Immature natural killer cell (primary cell): ENCODE measurements around the gene ALDH3B2. TPM values are rescaled to one million over a fixed set of nuclear protein-coding genes. Genes with fewer than 3 reads are reported as not detected.

Source experiments
- DNase-seq, 3 donors: peaks; one replicate each; pipeline ENCODE4 v3.0.0; 2022; ENCODE audit warnings: mixed read lengths in 1 of 3
- H3K27ac Mint-ChIP-seq, 6 donors: one replicate each; pipeline ENCODE4 v1.8.0; 2020; ENCODE audit warnings: mixed read lengths in 6 of 6, mild to moderate bottlenecking in 5 of 6, inconsistent platforms in 4 of 6, moderate library complexity in 3 of 6
- H3K27me3 Mint-ChIP-seq, 3 donors: one replicate each; pipeline ENCODE4 v1.8.0; 2020 to 2021; ENCODE audit warnings: low read depth in 3 of 3, mild to moderate bottlenecking in 3 of 3, mixed read lengths in 3 of 3, moderate library complexity in 3 of 3, inconsistent platforms in 1 of 3
- H3K36me3 Mint-ChIP-seq, 3 donors: one replicate each; pipeline ENCODE4 v1.8.0; 2020; ENCODE audit warnings: mixed read lengths in 3 of 3, inconsistent platforms in 2 of 3, mild to moderate bottlenecking in 2 of 3
- H3K4me1 Mint-ChIP-seq, 2 donors: one replicate each; pipeline ENCODE4 v1.8.0; 2020; ENCODE audit warnings: inconsistent platforms in 2 of 2, mild to moderate bottlenecking in 2 of 2, mixed read lengths in 2 of 2, moderate library complexity in 1 of 2
- H3K4me3 Mint-ChIP-seq, 5 donors: one replicate each; pipeline ENCODE4 v1.8.0; 2020; ENCODE audit warnings: mild to moderate bottlenecking in 5 of 5, mixed read lengths in 5 of 5, inconsistent platforms in 3 of 5, moderate library complexity in 3 of 5
- H3K9me3 Mint-ChIP-seq, 6 donors: one replicate each; pipeline ENCODE4 v1.8.0; 2020; ENCODE audit warnings: mild to moderate bottlenecking in 6 of 6, mixed read lengths in 6 of 6, inconsistent platforms in 4 of 6, moderate library complexity in 3 of 6
- polyA plus RNA-seq, 3 donors: library from polyadenylated mRNA; unstranded; fragments of 300-500 nt; fragmentation: Illumina TruSeq; gene quantifications; one replicate each; pipeline ENCODE4 v1.2.3, GENCODE V29; 2021

ALDH3B2 gene
- polyA plus RNA-seq, 3 donors from 2014 or later = not detected

- peaks cover 3 to 5% (median 5%) of the 10 kb centered on the region in 3 donors for H3K27me3 Mint-ChIP-seq
- peak overlapping the region in 4 of 5 donors; percentile 41 to 74 (median 60) for H3K4me3 Mint-ChIP-seq
- H3K9me3 Mint-ChIP-seq = no peaks in the 10 kb centered on the region
- no peaks in the 10 kb centered on the region for H3K36me3 Mint-ChIP-seq
- peaks cover 40 to 49% of the 10 kb centered on the region in 2 donors for H3K4me1 Mint-ChIP-seq
- DNase-seq = no peak
- H3K27ac Mint-ChIP-seq = peak overlapping the region in 1 of 6 donors; percentile 28
Observed at GRCh38 chr11:67647471-67647870, 27.0 kb downstream of the ALDH3B2 start.

DNA sequence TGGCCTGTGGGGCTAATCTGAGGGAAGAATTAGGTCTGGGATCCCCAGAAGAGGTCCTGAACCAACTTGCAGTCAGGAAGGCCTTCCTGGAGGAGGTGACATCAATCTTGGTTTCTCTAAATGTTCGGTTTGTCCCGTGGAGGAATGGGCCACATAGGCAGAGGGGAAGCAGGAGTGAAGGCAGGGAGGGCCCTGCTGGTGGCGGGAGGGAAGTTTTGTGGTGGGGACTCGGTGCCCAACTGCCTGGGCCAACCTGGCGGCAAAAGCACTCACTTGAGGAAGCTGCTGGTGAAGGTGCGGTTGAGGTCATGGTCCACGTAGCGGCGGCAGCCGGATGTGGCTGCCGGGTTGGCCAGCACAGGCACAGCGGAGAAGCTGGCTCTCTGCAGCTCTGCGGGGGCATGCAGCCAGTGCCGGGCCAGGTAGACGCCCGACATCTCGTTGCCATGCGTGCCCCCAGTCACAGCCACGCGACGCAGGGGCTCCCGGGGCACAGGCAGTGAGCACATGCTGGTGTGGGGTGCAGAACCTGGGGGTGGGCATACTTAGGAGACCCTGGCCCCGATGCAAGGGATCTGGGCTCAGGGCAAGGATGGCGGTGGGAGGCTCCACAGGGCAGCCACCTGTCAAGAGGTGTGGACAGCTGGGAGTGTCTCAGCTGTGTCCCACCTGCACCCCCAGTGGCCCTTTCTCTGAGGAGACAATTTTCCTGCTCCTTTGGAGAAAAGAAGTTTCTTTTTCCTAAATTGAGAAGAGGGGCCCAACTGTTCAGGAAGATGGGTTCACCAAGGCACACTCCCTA lies 27.7 kb downstream of the ALDH3B2 start:
- Mint-ChIP-seq H3K27ac (peak overlapping the region in 5 of 6 donors; percentile 65 to 82 (median 71)), H3K27me3 (peaks cover 2 to 5% (median 5%) of the 10 kb centered on the region in 3 donors), H3K4me3 (peak overlapping the region; percentile 66 to 81 (median 72)), H3K9me3 (no peaks in the 10 kb centered on the region), H3K4me1 (peaks cover 40 to 49% of the 10 kb centered on the region in 2 donors), H3K36me3 (no peaks in the 10 kb centered on the region)
- peak; percentile 60 to 65 (median 62) for DNase-seq

DNA sequence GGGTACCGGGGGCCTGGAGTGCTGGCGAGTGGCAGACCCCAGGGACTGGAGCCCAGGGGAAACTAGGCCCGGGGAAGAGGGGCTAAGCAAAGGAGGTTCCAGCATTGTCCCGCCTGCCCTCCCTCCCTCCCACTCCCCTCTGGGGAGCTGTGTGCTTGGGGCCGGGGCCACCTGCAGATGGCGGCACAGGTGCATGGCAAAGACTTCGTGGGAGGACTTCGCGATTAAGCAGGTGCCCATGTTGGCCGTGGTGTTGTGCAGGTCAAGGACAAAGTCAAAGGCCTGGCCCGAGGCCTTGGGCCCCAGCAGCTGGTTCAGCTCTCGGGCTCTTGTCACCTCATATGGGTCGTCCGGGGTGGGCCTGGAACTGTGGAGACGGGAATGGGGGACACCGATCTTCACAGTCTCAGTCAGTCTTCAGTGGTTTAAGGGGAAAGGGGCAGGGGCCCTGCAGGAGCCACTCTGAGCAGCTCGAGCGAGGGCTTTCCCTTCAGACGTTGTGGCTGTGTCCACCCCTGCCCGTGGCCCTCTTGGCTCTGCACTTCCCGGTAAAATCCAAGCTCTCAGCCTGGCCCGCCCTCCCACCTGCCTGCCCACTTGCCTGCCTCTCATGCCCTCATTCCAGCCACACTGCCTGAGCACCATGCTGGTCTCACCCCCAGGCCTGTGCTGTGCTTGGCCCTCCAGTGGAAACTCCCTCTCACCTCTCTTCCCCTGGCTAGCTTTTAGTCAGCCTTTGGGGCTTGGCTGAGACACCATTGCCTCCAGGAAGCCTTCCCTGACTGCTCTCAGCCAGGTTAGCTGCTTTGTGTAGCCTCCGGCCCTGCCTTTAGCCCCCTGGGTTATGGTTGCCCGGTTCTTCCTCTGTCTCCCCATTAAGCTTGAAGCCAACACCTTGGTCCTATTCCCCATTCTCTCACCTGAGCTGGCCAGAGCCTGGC lies 28.6 kb downstream of the ALDH3B2 start:
- Mint-ChIP-seq H3K27me3 (peaks cover 2 to 5% (median 5%) of the 10 kb centered on the region in 3 donors), H3K4me1 (peaks cover 33 to 45% of the 10 kb centered on the region in 2 donors), H3K4me3 (peak overlapping the region; percentile 66 to 81 (median 72)), H3K36me3 (no peaks in the 10 kb centered on the region), H3K27ac (peak overlapping the region in 4 of 6 donors; percentile 35 to 71 (median 68)), H3K9me3 (no peaks in the 10 kb centered on the region)
- no peak for DNase-seq

GRCh38 chr11:67644472-67645418 lies 29.7 kb downstream of the ALDH3B2 start:
- Mint-ChIP-seq H3K4me1 (peaks cover 24 to 34% of the 10 kb centered on the region in 2 donors), H3K9me3 (no peaks in the 10 kb centered on the region), H3K27ac (no peak overlapping the region), H3K36me3 (no peaks in the 10 kb centered on the region), H3K27me3 (peaks cover 2 to 6% (median 5%) of the 10 kb centered on the region in 3 donors), H3K4me3 (no peak overlapping the region)
- DNase-seq = no peak

DNA sequence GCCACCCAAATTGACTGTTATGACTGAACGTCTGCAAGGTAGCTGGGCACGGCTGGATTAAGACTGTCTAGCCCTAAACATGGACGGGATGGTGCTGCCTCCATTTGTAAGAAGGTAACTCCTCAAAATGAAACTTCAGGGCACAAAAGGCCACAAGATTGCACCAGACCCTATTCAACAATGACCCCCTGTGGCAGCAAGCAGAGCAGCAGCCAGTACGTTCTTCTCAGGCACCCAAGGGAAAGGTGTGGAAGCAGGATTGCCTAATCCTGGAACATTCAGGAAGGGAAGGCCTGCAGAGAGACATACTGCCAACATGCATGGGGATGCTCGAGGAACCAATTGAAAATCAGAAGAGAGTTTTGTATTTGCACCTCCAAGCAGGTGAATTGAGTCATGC lies 30.4 kb downstream of the ALDH3B2 start:
- peaks cover 24 to 27% of the 10 kb centered on the region in 2 donors for H3K4me1 Mint-ChIP-seq
- no peaks in the 10 kb centered on the region for H3K36me3 Mint-ChIP-seq
- H3K27ac Mint-ChIP-seq = peak overlapping the region in 1 of 6 donors; percentile 20
- H3K4me3 Mint-ChIP-seq = peak overlapping the region in 1 of 5 donors; percentile 44
- no peaks in the 10 kb centered on the region for H3K9me3 Mint-ChIP-seq
- peaks cover 2 to 6% (median 5%) of the 10 kb centered on the region in 3 donors for H3K27me3 Mint-ChIP-seq
- DNase-seq = no peak

DNA sequence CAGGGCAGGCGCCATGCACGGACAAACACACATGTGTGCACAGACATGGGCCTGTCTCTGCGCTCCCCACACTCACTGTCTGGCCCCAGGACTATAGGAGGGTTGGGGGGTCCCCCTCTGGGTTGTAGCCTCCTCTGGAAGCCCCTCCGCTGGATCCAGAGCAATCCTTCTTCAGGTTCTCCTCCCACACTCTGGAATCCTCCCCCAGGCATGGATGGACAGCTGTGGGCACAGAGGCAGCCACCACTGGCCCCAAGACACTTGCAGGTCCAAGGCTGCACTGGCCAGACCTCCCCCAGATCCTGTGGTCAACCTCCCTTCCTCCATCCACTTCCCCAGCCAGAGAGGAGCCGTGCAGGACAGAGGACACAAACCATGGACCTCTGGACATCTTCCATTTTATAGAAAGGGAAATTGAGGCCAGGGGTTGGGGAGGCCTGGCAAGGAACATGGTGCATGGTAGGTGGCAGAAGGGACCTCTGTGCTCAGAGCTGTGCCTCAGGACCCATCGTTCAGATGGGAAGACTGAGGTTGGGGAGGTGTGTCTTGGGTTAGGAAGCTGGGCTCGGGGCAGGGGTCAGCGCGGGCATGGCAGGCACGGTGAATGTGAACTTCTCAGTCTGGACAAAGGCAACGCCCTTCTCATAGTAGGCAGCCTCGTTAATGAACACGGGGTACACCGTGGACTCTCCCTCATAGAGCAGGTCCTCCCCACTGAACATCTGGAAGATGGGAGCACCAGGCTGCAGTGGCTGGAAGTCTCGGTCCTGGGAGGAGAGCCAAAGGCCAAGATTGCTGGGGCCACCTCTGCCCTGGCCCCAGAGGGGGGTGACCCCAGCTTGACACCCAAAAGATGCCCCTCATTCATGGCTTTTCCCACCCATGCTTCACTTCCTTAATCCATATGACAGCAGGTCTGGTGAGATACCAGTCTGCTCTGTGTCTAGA lies 32.0 kb downstream of the ALDH3B2 start:
- Mint-ChIP-seq H3K4me3 (no peak overlapping the region), H3K27me3 (peaks cover 2 to 5% (median 4%) of the 10 kb centered on the region in 3 donors), H3K27ac (peak overlapping the region in 1 of 6 donors; percentile 64)

DNA sequence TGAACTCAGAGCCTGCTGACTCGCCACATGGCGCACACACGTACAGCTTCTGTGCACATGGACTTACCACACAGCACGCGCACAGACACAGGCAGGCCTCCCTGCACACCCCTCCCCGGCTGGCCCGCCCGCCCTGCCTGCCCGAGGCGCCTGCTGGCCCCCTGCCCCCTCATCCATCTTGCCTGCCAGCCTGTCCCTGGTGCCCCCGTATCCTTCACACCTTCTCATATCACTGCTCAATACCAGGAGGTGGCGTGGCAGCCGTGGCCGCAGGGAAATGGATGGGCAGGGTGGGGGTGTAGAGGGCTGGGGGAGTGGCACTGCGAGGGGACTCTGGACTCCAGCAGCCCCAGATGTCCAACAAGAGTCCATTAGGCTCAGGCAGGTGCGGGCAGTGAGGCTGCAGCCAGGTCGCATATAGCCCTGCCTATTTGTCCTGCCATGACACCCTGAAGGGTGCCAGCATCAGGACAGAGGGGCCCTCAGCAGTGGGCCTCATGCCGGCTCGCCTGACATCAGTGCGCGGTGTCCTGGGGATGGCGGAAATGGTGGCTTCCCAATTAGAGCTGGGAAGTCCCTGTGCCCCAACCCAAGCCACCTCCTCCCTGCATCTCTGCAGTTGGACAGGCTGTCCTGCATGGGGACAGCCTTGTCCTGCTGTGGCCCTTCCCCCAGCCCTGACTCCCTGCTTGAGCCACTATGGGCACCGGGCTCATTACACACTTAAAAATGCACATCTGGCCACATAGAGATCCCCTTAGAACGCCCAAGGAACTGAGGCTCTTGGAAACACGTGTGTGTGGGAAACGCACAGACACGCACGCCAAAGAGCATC lies 32.9 kb downstream of the ALDH3B2 start:
- H3K9me3 Mint-ChIP-seq = no peaks in the 10 kb centered on the region
- no peak for DNase-seq
- H3K4me3 Mint-ChIP-seq = no peak overlapping the region

More for the DNA sequence above, 32.0 kb downstream of the ALDH3B2 start:
- DNase-seq = no peak
- H3K4me1 Mint-ChIP-seq = peaks cover 15 to 18% of the 10 kb centered on the region in 2 donors
- H3K36me3 Mint-ChIP-seq = no peaks in the 10 kb centered on the region
- H3K9me3 Mint-ChIP-seq = no peaks in the 10 kb centered on the region

DNA sequence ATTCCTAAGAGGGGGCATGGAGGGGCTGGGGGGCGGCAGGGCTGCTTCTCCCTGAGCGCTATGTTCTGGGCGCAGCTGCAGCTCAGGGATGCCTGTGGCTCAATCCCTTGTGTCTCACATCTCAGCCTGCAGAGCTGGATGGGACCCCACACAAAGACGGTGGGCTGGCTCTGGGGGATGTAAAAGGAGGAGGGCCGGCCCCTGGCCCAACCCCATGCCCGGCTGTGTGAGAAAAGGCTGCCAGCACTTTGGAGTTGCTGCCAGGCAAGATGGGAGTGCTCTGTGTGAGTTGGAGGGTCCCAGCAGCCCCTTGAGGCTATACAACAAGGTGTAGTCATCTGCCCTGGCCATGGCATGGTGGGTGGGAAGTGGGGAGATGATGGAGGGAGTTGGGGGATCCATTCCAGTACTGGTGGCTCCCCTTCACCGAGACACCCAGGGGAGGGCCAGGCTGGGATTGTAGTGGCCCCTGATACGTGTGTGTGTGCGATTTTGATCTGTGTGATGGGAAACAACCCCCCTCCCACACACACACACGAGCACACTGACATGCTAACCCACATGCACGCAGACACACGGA lies 33.6 kb downstream of the ALDH3B2 start:
- no peaks in the 10 kb centered on the region for H3K36me3 Mint-ChIP-seq

More for the DNA sequence above, 32.9 kb downstream of the ALDH3B2 start:
- H3K4me1 Mint-ChIP-seq = peaks cover 7 to 10% of the 10 kb centered on the region in 2 donors
- peaks cover 2 to 4% (median 2%) of the 10 kb centered on the region in 3 donors for H3K27me3 Mint-ChIP-seq
- H3K27ac Mint-ChIP-seq = no peak overlapping the region
- no peaks in the 10 kb centered on the region for H3K36me3 Mint-ChIP-seq

DNA sequence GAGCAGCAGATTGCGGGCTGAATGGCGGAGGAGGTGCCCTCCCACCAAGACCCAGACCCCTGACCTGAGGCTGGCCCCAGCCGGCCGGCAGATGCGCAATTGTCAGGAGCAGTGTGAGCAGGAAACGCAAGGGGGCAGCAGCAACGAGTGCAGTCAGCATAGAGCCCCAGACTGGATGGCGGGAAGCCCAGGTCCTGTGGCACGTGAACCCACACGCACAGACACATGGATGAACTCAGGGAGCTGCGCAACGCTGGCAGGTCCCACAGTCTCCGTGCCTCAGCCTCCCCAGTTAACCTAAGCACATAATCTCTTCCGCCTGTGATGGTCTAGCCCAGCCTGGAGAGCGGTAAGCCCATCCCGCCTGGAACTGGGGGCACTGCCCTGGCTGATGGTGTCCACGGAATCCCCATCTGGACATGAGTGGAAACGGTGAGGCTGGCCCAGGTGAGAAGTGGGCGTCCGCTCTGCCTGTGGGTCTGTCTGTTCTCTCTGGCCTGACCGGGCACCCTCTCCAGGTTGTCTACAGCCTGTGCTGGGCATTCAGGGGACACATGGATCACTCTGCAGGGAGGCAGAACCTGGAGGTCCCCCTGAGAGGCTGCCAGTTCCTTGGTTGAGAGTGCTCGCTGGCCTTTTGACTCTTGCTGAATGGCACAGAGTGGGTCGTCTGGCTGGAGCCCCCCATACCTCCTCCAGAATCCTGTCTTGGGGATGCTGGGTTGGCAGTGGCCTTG lies 34.2 kb downstream of the ALDH3B2 start:
- peak; percentile 53 to 66 (median 54) for DNase-seq
- peaks cover 0 to 2% (median 2%) of the 10 kb centered on the region in 3 donors for H3K27me3 Mint-ChIP-seq
- no peaks in the 10 kb centered on the region for H3K4me1 Mint-ChIP-seq
- no peaks in the 10 kb centered on the region for H3K36me3 Mint-ChIP-seq
- H3K4me3 Mint-ChIP-seq = no peak overlapping the region
- H3K27ac Mint-ChIP-seq = no peak overlapping the region
- H3K9me3 Mint-ChIP-seq = no peaks in the 10 kb centered on the region

More for the DNA sequence above, 33.6 kb downstream of the ALDH3B2 start:
- Mint-ChIP-seq H3K9me3 (no peaks in the 10 kb centered on the region), H3K27ac (no peak overlapping the region), H3K27me3 (peaks cover 0 to 2% (median 2%) of the 10 kb centered on the region in 3 donors), H3K4me1 (peaks cover 0 to 3% of the 10 kb centered on the region in 2 donors), H3K4me3 (no peak overlapping the region)
- no peak for DNase-seq

DNA sequence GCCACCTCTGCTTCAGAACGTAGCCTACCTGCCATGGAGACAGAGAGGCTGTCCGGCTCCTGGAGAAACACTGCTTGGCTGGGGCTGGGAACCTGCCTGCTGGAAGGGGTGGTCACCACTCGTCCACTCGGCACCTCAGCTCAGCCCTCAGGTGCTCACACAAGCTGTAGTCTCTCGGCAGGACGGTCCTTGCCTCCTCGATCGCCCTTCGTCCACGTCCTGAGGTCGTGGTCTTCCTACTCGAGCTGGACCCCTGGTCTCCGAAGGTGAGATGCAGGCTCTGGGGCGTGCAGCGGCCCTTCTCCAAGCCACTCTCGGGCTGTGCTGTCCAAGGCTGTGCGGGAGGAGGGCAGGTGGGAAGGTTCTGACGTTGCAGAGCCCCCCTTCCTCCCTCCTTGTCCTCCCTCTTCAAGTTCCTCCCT lies 35.0 kb downstream of the ALDH3B2 start, which contains the start of gene TBX10:
TSS of gene TBX10 (minus strand) at position 326 of the 422 bp plus-strand sequence. CDS start at position 35, 291 bp downstream.
- Mint-ChIP-seq H3K27ac (no peak within 1 kb of the TSS), H3K4me3 (no peak within 1 kb of the TSS), H3K27me3 (peaks cover 0 to 2% (median 2%) of the 10 kb centered on the region in 3 donors), H3K36me3 (no peaks in the 10 kb centered on the region), H3K9me3 (no peaks in the 10 kb centered on the region), H3K4me1 (no peaks in the 10 kb centered on the region)
- no peak for DNase-seq
